Neural progenitor cell (in vitro differentiated cells): ENCODE data around the gene TBP. TPM values are rescaled to one million over a fixed set of nuclear protein-coding genes. Genes with fewer than 3 reads are reported as not detected.
"Not testable (repeated sequence)": the region's sequence is repeated elsewhere in the genome, so short reads cannot be mapped to it uniquely, and the experiment has no call there.

Experiments used
- DNase-seq: peaks from one replicate; pipeline ENCODE4 v3.0.0-alpha.2; 2016; ENCODE audit warnings: low spot score
- H2AFZ ChIP-seq: fragments of 200-600 bp; sonication (generic); replicated peaks from 2 replicates; pipeline ENCODE4 v1.6.1; 2016; ENCODE audit warnings: antibody characterized with exemption
- H3F3A ChIP-seq: fragments of 200-600 bp; sonication (generic); 2 replicates; pipeline ENCODE4 v1.6.1; 2016; ENCODE audit warnings: antibody characterized with exemption, low read depth
- H3K27ac ChIP-seq: fragments of 200-600 bp; sonication (generic); 2 replicates; pipeline ENCODE4 v1.5.1; 2016; ENCODE audit warnings: mild to moderate bottlenecking
- H3K27me3 ChIP-seq: fragments of 200-600 bp; sonication (generic); 2 replicates; pipeline ENCODE4 v1.6.1; 2016; ENCODE audit warnings: mild to moderate bottlenecking, moderate library complexity
- H3K36me3 ChIP-seq: fragments of 200-600 bp; sonication (generic); 2 replicates; pipeline ENCODE4 v1.5.1; 2016
- H3K4me1 ChIP-seq: fragments of 200-600 bp; sonication (generic); 2 replicates; pipeline ENCODE4 v1.6.1; 2016; ENCODE audit warnings: mixed run types
- H3K4me2 ChIP-seq: fragments of 200-600 bp; sonication (generic); 2 replicates; pipeline ENCODE4 v1.6.1; 2016
- H3K4me3 ChIP-seq: fragments of 200-600 bp; sonication (generic); 2 replicates; pipeline ENCODE4 v1.5.1; 2016
- H3K79me2 ChIP-seq: fragments of 200-600 bp; sonication (generic); 2 replicates; pipeline ENCODE4 v1.6.1; 2016; ENCODE audit warnings: low read depth
- H3K9ac ChIP-seq: fragments of 200-600 bp; sonication (generic); 2 replicates; pipeline ENCODE4 v1.6.1; 2016
- H3K9me3 ChIP-seq: fragments of 200-600 bp; sonication (generic); 2 replicates; pipeline ENCODE4 v1.5.1; 2016; ENCODE audit warnings: low read depth
- H4K20me1 ChIP-seq: fragments of 200-600 bp; sonication (generic); 2 replicates; pipeline ENCODE4 v1.6.1; 2016; ENCODE audit warnings: low read depth
- H3K27ac Mint-ChIP-seq: 3 replicates; pipeline ENCODE4 v1.8.0; 2021; ENCODE audit warnings: mixed read lengths
- H3K27me3 Mint-ChIP-seq: 2 replicates; pipeline ENCODE4 v1.8.0; 2022; ENCODE audit warnings: low read depth, mild to moderate bottlenecking, inconsistent platforms, moderate library complexity, mixed read lengths; ENCODE audit not compliant: insufficient read depth
- H3K36me3 Mint-ChIP-seq: 3 replicates; pipeline ENCODE4 v1.8.0; 2021; ENCODE audit warnings: mixed read lengths
- H3K4me1 Mint-ChIP-seq: 3 replicates; pipeline ENCODE4 v1.8.0; 2021; ENCODE audit warnings: mixed read lengths
- H3K4me3 Mint-ChIP-seq: 3 replicates; pipeline ENCODE4 v1.8.0; 2021; ENCODE audit warnings: mild to moderate bottlenecking, moderate library complexity, mixed read lengths
- H3K9me3 Mint-ChIP-seq: 3 replicates; pipeline ENCODE4 v1.8.0; 2020; ENCODE audit warnings: mixed read lengths
- CTCF ChIP-seq: fragments of 200-600 bp; sonication (generic); IDR thresholded peaks from 2 replicates; pipeline ENCODE4 v1.5.1; 2017; ENCODE audit warnings: antibody characterized with exemption, mild to moderate bottlenecking
- EZH2 ChIP-seq: fragments of 200-600 bp; sonication (generic); IDR thresholded peaks from 2 replicates; pipeline ENCODE4 v1.6.1; 2017; ENCODE audit warnings: antibody characterized with exemption, mild to moderate bottlenecking, moderate library complexity
- EZH2phosphoT487 ChIP-seq: fragments of 200-600 bp; sonication (generic); IDR thresholded peaks from 2 replicates; pipeline ENCODE4 v1.6.1; 2017; ENCODE audit warnings: antibody characterized with exemption
- total RNA-seq: library from RNA; depleted of rRNA; stranded (reverse); fragments of >200 nt; gene quantifications from 2 replicates; pipeline ENCODE4 v1.2.3, GENCODE V29; 2015; ENCODE audit warnings: low replicate concordance

Gene TBP
- total RNA-seq, 1 donor from 2014 or later, result 23.0 TPM

DNA sequence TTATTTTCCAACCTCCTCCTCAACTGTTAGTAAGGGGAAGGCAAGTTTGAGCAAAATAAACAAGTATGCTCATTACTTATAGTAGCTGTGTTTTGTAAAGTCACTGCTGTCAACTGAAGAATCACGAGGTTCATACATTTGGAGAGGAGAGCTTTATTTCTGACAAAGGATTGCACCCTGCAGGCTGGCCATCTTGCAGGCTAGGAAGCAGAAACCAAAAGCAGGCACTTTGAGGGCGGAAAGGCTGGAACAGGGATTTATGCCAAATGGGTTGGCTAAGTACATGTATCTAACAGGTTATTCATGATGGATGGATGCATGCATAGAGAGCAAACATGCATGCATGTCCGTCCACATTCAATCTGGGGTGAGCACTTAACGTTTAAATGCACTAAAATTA is 47.7 kb upstream of the TBP start:
- no peaks in the 10 kb centered on the region for H3K9me3 ChIP-seq
- H3K36me3 Mint-ChIP-seq, result no peaks in the 10 kb centered on the region
- DNase-seq, result no peak
- H4K20me1 ChIP-seq, result no peaks in the 10 kb centered on the region
- no peaks in the 10 kb centered on the region for H3F3A ChIP-seq
- H3K4me3 ChIP-seq, result no peak overlapping the region
- H3K9ac ChIP-seq, result no peak overlapping the region
- H3K27me3 Mint-ChIP-seq, result peaks cover 7% of the 10 kb centered on the region
- H3K36me3 ChIP-seq, result no peaks in the 10 kb centered on the region
- H3K27me3 ChIP-seq, result peaks cover 11% of the 10 kb centered on the region
- no peak overlapping the region for H3K27ac Mint-ChIP-seq
- H3K9me3 Mint-ChIP-seq, result peaks cover 16% of the 10 kb centered on the region
- no peak overlapping the region for H2AFZ ChIP-seq
- no peak for TF ChIP-seq CTCF
- TF ChIP-seq EZH2phosphoT487, result no peak
- TF ChIP-seq EZH2, result no peak
- no peaks in the 10 kb centered on the region for H3K4me1 Mint-ChIP-seq
- H3K79me2 ChIP-seq, result no peaks in the 10 kb centered on the region
- no peak overlapping the region for H3K4me2 ChIP-seq
- no peak overlapping the region for H3K4me3 Mint-ChIP-seq
- H3K27ac ChIP-seq, result no peak overlapping the region
- H3K4me1 ChIP-seq, result no peaks in the 10 kb centered on the region

DNA sequence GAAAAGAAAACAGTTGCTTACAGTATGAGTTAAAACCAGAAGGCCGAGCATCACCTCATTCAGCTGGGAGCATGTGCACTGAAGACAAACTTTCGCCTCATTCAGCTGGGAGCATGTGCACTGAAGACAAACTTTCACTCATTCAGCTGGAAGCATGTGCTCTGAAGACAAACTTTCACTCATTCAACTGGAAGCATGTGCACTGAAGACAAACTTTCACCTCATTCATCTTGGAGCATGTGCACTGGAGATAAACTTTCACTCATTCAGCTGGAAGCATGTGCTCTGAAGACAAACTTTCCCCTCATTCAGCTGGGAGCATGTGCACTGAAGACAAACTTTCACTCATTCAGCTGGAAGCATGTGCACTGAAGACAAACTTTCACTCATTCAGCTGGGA is 46.4 kb upstream of the TBP start:
- not testable (repeated sequence) for H3K36me3 Mint-ChIP-seq, H2AFZ ChIP-seq, H3F3A ChIP-seq, H3K9ac ChIP-seq, H3K4me2 ChIP-seq, H4K20me1 ChIP-seq, H3K27ac Mint-ChIP-seq, H3K9me3 Mint-ChIP-seq, DNase-seq, H3K36me3 ChIP-seq, H3K4me1 ChIP-seq, H3K27me3 Mint-ChIP-seq, H3K9me3 ChIP-seq, H3K4me1 Mint-ChIP-seq, H3K27ac ChIP-seq, H3K79me2 ChIP-seq, H3K4me3 Mint-ChIP-seq, H3K4me3 ChIP-seq
- peaks cover 11% of the 10 kb centered on the region for H3K27me3 ChIP-seq

GRCh38 chr6:170508275-170508674 is 45.9 kb upstream of the TBP start:
- H3K36me3 Mint-ChIP-seq, H3K9me3 ChIP-seq, H3K4me2 ChIP-seq, H3K4me1 Mint-ChIP-seq, H3F3A ChIP-seq, H3K79me2 ChIP-seq, H3K4me1 ChIP-seq, H3K9me3 Mint-ChIP-seq, H3K27ac Mint-ChIP-seq, H3K27ac ChIP-seq, H3K9ac ChIP-seq, H3K4me3 ChIP-seq, H4K20me1 ChIP-seq, H3K36me3 ChIP-seq, H3K4me3 Mint-ChIP-seq, H3K27me3 Mint-ChIP-seq, H2AFZ ChIP-seq, DNase-seq: not testable (repeated sequence)
- H3K27me3 ChIP-seq, result peaks cover 11% of the 10 kb centered on the region

DNA sequence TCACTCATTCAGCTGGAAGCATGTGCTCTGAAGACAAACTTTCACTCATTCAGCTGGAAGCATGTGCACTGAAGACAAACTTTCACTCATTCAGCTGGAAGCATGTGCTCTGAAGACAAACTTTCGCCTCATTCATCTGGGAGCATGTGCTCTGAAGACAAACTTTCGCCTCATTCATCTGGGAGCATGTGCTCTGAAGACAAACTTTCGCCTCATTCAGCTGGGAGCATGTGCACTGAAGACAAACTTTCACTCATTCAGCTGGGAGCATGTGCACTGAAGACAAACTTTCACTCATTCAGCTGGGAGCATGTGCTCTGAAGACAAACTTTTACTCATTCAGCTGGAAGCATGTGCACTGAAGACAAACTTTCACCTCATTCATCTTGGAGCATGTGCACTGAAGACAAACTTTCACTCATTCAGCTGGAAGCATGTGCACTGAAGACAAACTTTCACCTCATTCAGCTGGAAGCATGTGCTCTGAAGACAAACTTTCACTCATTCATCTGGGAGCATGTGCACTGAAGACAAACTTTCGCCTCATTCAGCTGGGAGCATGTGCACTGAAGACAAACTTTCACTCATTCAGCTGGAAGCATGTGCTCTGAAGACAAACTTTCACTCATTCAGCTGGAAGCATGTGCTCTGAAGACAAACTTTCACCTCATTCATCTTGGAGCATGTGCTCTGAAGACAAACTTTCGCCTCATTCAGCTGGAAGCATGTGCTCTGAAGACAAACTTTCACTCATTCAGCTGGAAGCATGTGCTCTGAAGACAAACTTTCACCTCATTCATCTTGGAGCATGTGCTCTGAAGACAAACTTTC is 45.1 kb upstream of the TBP start:
- not testable (repeated sequence) for H3K4me1 Mint-ChIP-seq, DNase-seq, H3K27ac Mint-ChIP-seq, H3K27ac ChIP-seq, H3K4me3 Mint-ChIP-seq, H3K9ac ChIP-seq, H3K79me2 ChIP-seq, H3F3A ChIP-seq, H2AFZ ChIP-seq, H3K4me3 ChIP-seq, H3K9me3 Mint-ChIP-seq, H3K4me1 ChIP-seq, H3K36me3 Mint-ChIP-seq, H3K36me3 ChIP-seq, H3K9me3 ChIP-seq, H3K4me2 ChIP-seq, H4K20me1 ChIP-seq, H3K27me3 Mint-ChIP-seq
- H3K27me3 ChIP-seq, result peaks cover 11% of the 10 kb centered on the region

GRCh38 chr6:170509723-170510018 is 44.5 kb upstream of the TBP start:
- Histone ChIP-seq H3K36me3 (no peaks in the 10 kb centered on the region), H3K9me3 (no peaks in the 10 kb centered on the region), H3K27me3 (peaks cover 11% of the 10 kb centered on the region), H3K4me1 (no peaks in the 10 kb centered on the region), H3K4me2 (no peak overlapping the region), H3K27ac (no peak overlapping the region), H4K20me1 (no peaks in the 10 kb centered on the region), H3K4me3 (no peak overlapping the region), H2AFZ (no peak overlapping the region), H3K79me2 (no peaks in the 10 kb centered on the region), H3K9ac (no peak overlapping the region), H3F3A (no peaks in the 10 kb centered on the region)
- H3K27ac Mint-ChIP-seq, result no peak overlapping the region
- no peaks in the 10 kb centered on the region for H3K36me3 Mint-ChIP-seq
- no peak overlapping the region for H3K4me3 Mint-ChIP-seq
- H3K9me3 Mint-ChIP-seq, result peaks cover 1% of the 10 kb centered on the region
- H3K27me3 Mint-ChIP-seq, result peaks cover under 1% of the 10 kb centered on the region
- H3K4me1 Mint-ChIP-seq, result no peaks in the 10 kb centered on the region
- TF ChIP-seq CTCF, result no peak
- no peak for TF ChIP-seq EZH2phosphoT487
- no peak for TF ChIP-seq EZH2
- DNase-seq, result no peak
